Fibroblast of mammary gland (primary cell): ENCODE measurements around the gene KRT73.

Experiments
- DNase-seq: peaks from one replicate; pipeline ENCODE4 v3.0.0-alpha.2; 2010; ENCODE audit warnings: low read depth
- H3K4me3 ChIP-seq: 2 replicates; pipeline ENCODE4 v1.5.1; 2011; ENCODE audit warnings: low read depth, mild to moderate bottlenecking, low read length, moderate library complexity; ENCODE audit not compliant: control insufficient read depth
- CTCF ChIP-seq: conservative IDR thresholded peaks from 2 replicates; pipeline ENCODE4 v1.5.1; 2011; ENCODE audit warnings: low read depth, low read length, inconsistent platforms; ENCODE audit not compliant: control insufficient read depth, insufficient read depth

Gene KRT73

GRCh38 chr12:52662093-52662917 is 43.9 kb upstream of the KRT73 start:
- TF ChIP-seq CTCF, result no peak
- no peak overlapping the region for H3K4me3 ChIP-seq
- DNase-seq, result no peak

- DNase-seq, result no peak
- TF ChIP-seq CTCF, result no peak
- H3K4me3 ChIP-seq, result no peak overlapping the region
Observed at GRCh38 chr12:52661668-52662067, 43.3 kb upstream of the KRT73 start.

GRCh38 chr12:52660934-52661499 is 42.7 kb upstream of the KRT73 start:
- no peak overlapping the region for H3K4me3 ChIP-seq
- no peak for DNase-seq
- no peak for TF ChIP-seq CTCF

- no peak overlapping the region for H3K4me3 ChIP-seq
- TF ChIP-seq CTCF, result no peak
- DNase-seq, result no peak
Observed at GRCh38 chr12:52659951-52660350, 41.6 kb upstream of the KRT73 start.

- no peak overlapping the region for H3K4me3 ChIP-seq
- no peak for TF ChIP-seq CTCF
Observed at GRCh38 chr12:52659395-52659794, 41.0 kb upstream of the KRT73 start.

GRCh38 chr12:52658196-52658595 is 39.8 kb upstream of the KRT73 start:
- H3K4me3 ChIP-seq, result no peak overlapping the region
- DNase-seq, result no peak
- no peak for TF ChIP-seq CTCF

More at GRCh38 chr12:52659395-52659794, 41.0 kb upstream of the KRT73 start:
- DNase-seq, result no peak
